ENCODE results near the gene MPP3.
"Not testable (repeated sequence)": the region's sequence is repeated elsewhere in the genome, so short reads cannot be mapped to it uniquely, and the experiment has no call there.

MPP3 gene

GRCh38 chr17:43800736-43801135, 32.2 kb downstream of the MPP3 start:
- no peak for DNase-seq

GRCh38 chr17:43799047-43799446, 33.9 kb downstream of the MPP3 start:
- DNase-seq, result no peak

- not testable (repeated sequence) for DNase-seq
Measured at GRCh38 chr17:43798024-43798423, 34.9 kb downstream of the MPP3 start.

GRCh38 chr17:43792668-43793067, 40.3 kb downstream of the MPP3 start:
- DNase-seq, result not testable (repeated sequence)

GRCh38 chr17:43791589-43791988, 41.4 kb downstream of the MPP3 start:
- DNase-seq, result peak in 1 of 2 donors; percentile 23

- no peak for DNase-seq
Measured at GRCh38 chr17:43790311-43790940, 42.5 kb downstream of the MPP3 start.

- DNase-seq, result no peak
Measured at GRCh38 chr17:43789482-43789881, 43.5 kb downstream of the MPP3 start.

GRCh38 chr17:43788540-43788939, 44.4 kb downstream of the MPP3 start:
- no peak for DNase-seq

- no peak for DNase-seq
Measured at GRCh38 chr17:43787728-43788127, 45.2 kb downstream of the MPP3 start.

- no peak for DNase-seq
Measured at GRCh38 chr17:43784628-43785101, 48.3 kb downstream of the MPP3 start.

GRCh38 chr17:43784068-43784467, 48.9 kb downstream of the MPP3 start:
- DNase-seq, result no peak

- no peak for DNase-seq
Measured at GRCh38 chr17:43782913-43783680, 49.8 kb downstream of the MPP3 start.

- no peak for DNase-seq
Measured at GRCh38 chr17:43780135-43780534, 52.8 kb downstream of the MPP3 start, which contains the start of gene CFAP97D1. TSS of gene CFAP97D1 (plus strand) at chr17:43780435. CDS start at chr17:43780463, 28 bp downstream.

GRCh38 chr17:43779145-43780125, 53.5 kb downstream of the MPP3 start:
- DNase-seq, result no peak

- DNase-seq, result peak; percentile 75 to 83
Measured at GRCh38 chr17:43778337-43779144, 54.4 kb downstream of the MPP3 start, which contains the start of gene DUSP3. TSS of gene DUSP3 (minus strand) at chr17:43778977. CDS start at chr17:43778924, 53 bp downstream.

GRCh38 chr17:43774304-43775250, 58.4 kb downstream of the MPP3 start:
- no peak for DNase-seq

- peak; percentile 8 to 39 for DNase-seq
Measured at GRCh38 chr17:43772877-43773648, 59.9 kb downstream of the MPP3 start.

GRCh38 chr17:43771463-43771862, 61.5 kb downstream of the MPP3 start:
- no peak for DNase-seq

GRCh38 chr17:43770957-43771356, 62.0 kb downstream of the MPP3 start:
- DNase-seq, result no peak

- no peak for DNase-seq
Measured at GRCh38 chr17:43769859-43770258, 63.1 kb downstream of the MPP3 start.
